ENCODE results near the gene ADAMTS12. TPM values are rescaled to one million over a fixed set of nuclear protein-coding genes. Genes with fewer than 3 reads are reported as not detected.

The ADAMTS12 gene
- total RNA-seq, 2 donors from 2014 or later = 2.3 to 8.9 TPM

GRCh38 chr5:33827885-33828284 is 63.9 kb downstream of the ADAMTS12 start:
- intact Hi-C loops (cut with DNase I) = no loop called here
- TF ChIP-seq, protein P1, sequence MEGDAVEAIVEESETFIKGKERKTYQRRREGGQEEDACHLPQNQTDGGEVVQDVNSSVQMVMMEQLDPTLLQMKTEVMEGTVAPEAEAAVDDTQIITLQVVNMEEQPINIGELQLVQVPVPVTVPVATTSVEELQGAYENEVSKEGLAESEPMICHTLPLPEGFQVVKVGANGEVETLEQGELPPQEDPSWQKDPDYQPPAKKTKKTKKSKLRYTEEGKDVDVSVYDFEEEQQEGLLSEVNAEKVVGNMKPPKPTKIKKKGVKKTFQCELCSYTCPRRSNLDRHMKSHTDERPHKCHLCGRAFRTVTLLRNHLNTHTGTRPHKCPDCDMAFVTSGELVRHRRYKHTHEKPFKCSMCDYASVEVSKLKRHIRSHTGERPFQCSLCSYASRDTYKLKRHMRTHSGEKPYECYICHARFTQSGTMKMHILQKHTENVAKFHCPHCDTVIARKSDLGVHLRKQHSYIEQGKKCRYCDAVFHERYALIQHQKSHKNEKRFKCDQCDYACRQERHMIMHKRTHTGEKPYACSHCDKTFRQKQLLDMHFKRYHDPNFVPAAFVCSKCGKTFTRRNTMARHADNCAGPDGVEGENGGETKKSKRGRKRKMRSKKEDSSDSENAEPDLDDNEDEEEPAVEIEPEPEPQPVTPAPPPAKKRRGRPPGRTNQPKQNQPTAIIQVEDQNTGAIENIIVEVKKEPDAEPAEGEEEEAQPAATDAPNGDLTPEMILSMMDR (IDR thresholded peaks at IDR 0.05) = no peak
- no peak for TF ChIP-seq POLR2A (IDR thresholded peaks at IDR 0.05)
- Histone ChIP-seq H3K27me3 (no peaks in the 10 kb centered on the region), H3K4me3 (no peak overlapping the region), H3K27ac (no peak overlapping the region), H3K9me3 (no peaks in the 10 kb centered on the region), H3K4me1 (no peaks in the 10 kb centered on the region), H3K36me3 (replicated peaks in 1 of 2; ENCODE audit: insufficient read depth in 1 of 2, low read depth in 2 of 2) (no peaks in the 10 kb centered on the region)
- ATAC-seq (no peak), DNase-seq (no peak)
- WGBS, 2 donors = 29 to 42% methylated on average over 1 of the region's 1 CpG

DNA sequence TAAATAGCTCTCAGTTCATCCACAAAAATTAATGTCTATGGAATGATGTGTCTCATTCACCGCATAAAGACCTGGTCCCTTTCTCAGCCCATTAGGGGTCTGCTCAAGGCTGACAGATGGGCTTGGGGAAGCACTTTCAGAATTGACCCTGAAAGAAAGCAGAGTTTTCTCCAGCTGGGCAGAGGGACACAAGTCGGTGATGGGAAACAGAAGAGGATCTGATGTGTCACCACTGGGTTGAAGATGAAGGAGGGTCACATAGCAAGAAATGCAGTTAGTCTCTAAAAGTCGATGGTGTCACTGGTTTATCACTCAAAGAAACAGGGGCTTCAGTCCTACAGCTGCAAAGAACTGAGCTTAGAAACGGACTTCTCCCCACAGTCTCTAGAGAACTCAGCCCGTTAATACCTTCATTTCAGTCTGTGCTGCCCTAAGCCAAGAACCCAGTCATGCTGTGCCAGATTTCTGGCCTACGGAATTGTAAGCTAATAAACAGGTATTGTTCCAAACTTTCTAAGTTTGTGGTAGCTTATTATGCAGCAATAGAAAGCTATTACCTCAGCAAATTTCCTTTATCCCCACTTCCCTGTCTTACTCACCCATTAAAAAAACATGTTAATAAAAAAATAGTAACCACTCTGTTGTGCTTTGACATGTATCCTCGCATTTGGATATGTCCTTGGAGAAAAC is 64.6 kb downstream of the ADAMTS12 start:
- Histone ChIP-seq H3K9me3 (no peaks in the 10 kb centered on the region), H3K4me1 (no peaks in the 10 kb centered on the region), H3K27me3 (no peaks in the 10 kb centered on the region), H3K36me3 (replicated peaks in 1 of 2; ENCODE audit: insufficient read depth in 1 of 2, low read depth in 2 of 2) (no peaks in the 10 kb centered on the region), H3K27ac (no peak overlapping the region), H3K4me3 (no peak overlapping the region)
- TF ChIP-seq POLR2A (IDR thresholded peaks at IDR 0.05) = no peak
- TF ChIP-seq, protein P1 (IDR thresholded peaks at IDR 0.05) = no peak
- ATAC-seq = no peak
- intact Hi-C loops (cut with DNase I) = no loop called here
- 63 to 72% methylated on average over 7 of the region's 7 CpGs for WGBS, 2 donors
- DNase-seq = no peak

- DNase-seq (no peak), ATAC-seq (no peak)
- Histone ChIP-seq H3K4me3 (no peak overlapping the region), H3K36me3 (replicated peaks in 1 of 2; ENCODE audit: insufficient read depth in 1 of 2, low read depth in 2 of 2) (no peaks in the 10 kb centered on the region), H3K27me3 (no peaks in the 10 kb centered on the region), H3K9me3 (peaks cover 0 to 3% (median 0%) of the 10 kb centered on the region in 3 donors), H3K27ac (no peak overlapping the region), H3K4me1 (no peaks in the 10 kb centered on the region)
- intact Hi-C loops (cut with DNase I) = no loop called here
- 68 to 73% methylated on average over 4 of the region's 4 CpGs for WGBS, 2 donors
- TF ChIP-seq, protein P1 (IDR thresholded peaks at IDR 0.05) = no peak
- no peak for TF ChIP-seq POLR2A (IDR thresholded peaks at IDR 0.05)
These were observed 67.1 kb downstream of the ADAMTS12 start for GRCh38 chr5:33824516-33825195.

DNA sequence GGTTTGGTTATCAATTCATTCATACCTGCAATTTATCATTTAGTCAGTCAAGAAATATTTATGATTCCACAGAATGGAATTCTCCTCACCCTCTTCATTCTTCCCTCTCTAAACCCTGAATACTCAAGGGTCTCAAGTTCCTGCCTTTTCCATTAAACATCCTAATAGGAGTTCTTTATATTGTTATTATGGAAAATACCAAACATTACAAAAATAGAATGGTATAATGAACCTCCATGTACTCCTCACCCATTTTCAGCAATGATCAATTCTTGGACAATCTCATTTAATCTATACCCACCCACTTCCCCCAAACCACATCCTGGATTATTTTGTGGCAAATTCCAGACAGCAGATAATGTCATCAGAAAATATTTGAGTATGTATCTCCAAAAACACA is 74.5 kb downstream of the ADAMTS12 start:
- Histone ChIP-seq H3K9me3 (peaks cover 0 to 7% (median 0%) of the 10 kb centered on the region in 3 donors), H3K4me3 (no peak overlapping the region), H3K27me3 (no peaks in the 10 kb centered on the region), H3K36me3 (replicated peaks in 1 of 2; ENCODE audit: insufficient read depth in 1 of 2, low read depth in 2 of 2) (no peaks in the 10 kb centered on the region), H3K4me1 (no peaks in the 10 kb centered on the region), H3K27ac (no peak overlapping the region)
- DNase-seq = no peak
- ATAC-seq = no peak
- TF ChIP-seq, protein P1 (IDR thresholded peaks at IDR 0.05) = no peak
- no peak for TF ChIP-seq POLR2A (IDR thresholded peaks at IDR 0.05)
- intact Hi-C loops (cut with DNase I) = no loop called here

All from body of pancreas (tissue), 4 donors.